HG03469 (cell line): ENCODE measurements around the gene ZNF322.

Source experiments
- ATAC-seq: cut with Tn5 transposase; IDR thresholded peaks from one replicate; pipeline ENCODE4 v1.9.1; 2021; ENCODE audit warnings: mild to moderate bottlenecking, moderate library complexity, moderate number of reproducible peaks; ENCODE audit not compliant: unreplicated experiment

Gene ZNF322

DNA sequence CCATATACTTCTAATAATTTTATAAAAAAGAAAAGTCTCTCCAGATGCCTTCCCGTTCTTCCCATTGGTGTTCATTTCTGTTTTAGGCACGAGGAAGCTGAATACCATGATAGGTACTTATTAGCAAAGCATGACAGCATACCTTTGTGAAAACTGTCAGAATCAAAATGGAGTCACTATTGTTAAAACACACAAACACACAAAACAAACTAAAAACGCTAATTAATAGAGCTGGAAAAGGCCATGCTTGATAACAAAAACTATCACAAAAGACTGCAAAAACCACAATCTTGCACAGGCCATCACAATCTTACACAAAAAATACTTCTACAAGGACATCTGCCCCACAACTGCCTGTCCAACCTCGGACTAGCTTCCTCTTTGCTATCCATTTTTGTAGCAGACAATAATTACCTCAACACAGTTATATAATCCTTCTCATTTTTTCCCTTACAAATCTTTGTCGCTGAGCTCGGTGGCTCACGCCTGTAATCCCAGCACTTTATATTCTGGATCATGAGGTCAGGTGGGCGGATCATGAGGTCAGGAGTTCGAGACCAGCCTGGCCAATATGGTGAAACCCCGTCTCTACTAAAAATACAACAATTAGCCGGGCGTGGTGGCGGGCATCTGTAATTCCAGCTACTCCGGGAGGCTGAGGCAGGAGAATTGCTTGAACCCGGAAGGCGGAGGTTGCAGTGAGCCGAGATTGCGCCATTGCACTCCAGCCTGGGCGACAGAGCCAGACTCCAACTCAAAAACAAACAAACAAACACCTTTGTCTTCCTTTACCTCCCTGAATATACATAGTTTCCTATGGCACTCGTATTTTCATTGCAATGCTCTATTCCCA, 66.0 kb downstream of the ZNF322 start:
- ATAC-seq, result no peak

DNA sequence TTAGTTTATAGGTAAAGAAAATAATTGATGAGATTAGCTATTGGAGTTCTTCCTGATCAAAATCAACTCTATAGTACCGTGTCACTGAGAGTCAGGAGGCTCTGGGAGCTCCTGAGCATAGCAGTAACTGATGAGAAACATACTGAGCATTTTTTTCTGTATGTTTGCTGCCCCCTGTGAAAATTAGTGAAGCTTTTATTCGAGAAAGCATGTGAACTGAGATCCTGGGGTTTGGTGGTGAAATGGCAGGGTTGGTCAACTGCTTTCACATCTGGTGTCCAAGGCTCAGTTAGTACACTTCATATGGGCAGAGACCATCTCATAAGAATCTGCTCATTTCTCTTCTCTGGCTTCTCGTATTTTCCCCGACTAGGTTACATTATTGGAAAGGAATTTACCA, 66.9 kb downstream of the ZNF322 start:
- no peak for ATAC-seq

DNA sequence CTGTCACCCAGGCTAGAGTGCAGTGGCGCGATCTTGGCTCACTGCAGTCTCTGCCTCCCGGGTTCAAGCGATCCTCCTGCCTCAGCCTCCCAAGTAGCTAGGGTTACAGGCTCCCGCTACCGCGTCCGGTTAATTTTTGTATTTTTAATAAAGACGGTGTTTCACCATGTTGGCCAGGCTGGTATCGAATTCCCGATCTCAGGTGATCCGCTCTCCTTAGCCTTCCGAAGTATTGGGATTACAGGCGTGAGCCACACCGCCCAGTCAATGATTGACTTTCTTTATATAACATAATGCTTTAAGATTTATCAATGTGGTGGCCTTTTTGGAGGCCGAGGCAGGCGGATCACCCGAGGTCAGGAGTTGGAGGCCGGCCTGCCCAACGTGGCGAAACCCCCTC, 70.6 kb downstream of the ZNF322 start:
- ATAC-seq, result no peak
